KBM-7 (cell line): ENCODE results near the gene IGHMBP2.

ENCODE experiments used
- DNase-seq: peaks from one replicate; pipeline ENCODE4 v3.0.0-alpha.2; 2015
- in situ Hi-C: fragments of 300-500 bp; cut with MboI; formaldehyde crosslinking; loops from 2 replicates; pipeline ENCODE4 v1.14.3; 2020; ENCODE audit warnings: low sequenced_read_pairs, low pct_unique_long_range_greater_than_20kb, mixed read lengths

The IGHMBP2 gene

DNA sequence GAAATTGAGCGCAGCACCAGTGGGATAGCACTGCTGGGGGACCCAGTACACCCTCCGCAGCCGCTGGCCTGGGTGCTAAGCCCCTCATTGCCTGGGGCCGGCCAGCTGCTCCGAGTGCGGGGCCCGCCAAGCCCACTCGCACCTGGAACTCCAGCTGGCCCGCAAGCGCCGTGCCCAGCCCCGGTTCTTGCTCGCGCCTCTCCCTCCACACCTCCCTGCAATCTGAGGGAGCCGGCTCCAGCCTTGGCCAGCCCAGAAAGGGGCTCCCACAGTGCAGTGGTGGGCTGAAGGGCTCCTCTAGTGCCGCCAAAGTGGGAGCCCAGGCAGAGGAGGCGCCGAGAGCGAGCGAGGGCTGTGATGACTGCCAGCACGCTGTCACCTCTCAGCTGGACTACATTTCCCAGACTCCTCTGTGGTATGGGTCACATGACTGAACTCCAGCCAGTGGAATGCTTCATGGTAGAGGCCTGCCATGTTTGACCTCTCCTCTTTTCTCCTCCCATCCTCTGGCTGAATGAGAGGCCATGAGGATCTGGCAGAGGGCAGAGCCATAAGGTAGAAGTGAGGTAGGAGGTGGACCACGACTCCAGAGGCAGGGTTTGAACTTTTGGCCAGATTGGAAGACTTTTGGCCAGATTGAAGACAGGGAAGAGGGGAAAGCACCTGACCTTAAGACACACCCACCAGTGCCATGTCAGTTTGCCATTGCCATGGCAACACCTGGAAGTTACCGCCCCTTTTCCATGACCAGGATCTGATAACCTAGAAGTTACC lies 70.9 kb downstream of the IGHMBP2 start:
- DNase-seq: no peak
- in situ Hi-C loops: no loop called here

GRCh38 chr11:68976095-68976494 lies 72.4 kb downstream of the IGHMBP2 start:
- DNase-seq: no peak
- in situ Hi-C loops: no loop called here

- in situ Hi-C loops: no loop called here
- DNase-seq: no peak
Measured at GRCh38 chr11:68976563-68976962, 72.9 kb downstream of the IGHMBP2 start.

- in situ Hi-C loops: no loop called here
- DNase-seq: no peak
Measured at GRCh38 chr11:68977781-68978625, 74.3 kb downstream of the IGHMBP2 start.

DNA sequence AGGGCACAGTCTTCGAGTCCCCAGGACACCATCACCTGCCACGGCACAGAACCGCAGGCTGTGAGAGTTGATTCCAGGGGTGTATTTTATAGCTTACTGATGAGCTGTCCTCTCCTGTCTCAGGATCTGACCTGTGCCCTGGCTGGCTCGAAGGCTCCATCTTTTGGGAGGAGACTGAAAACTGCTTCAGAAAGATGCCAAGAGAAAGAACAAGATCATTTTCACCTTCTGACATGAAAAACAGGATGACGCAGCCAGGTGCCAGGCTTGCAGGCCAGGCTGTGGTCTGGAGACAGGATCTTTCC lies 74.9 kb downstream of the IGHMBP2 start:
- in situ Hi-C loops: no loop called here
- DNase-seq: no peak

- peak; percentile 16 for DNase-seq
- in situ Hi-C loops: no loop called here
Measured at GRCh38 chr11:68978931-68979594, 75.4 kb downstream of the IGHMBP2 start.

DNA sequence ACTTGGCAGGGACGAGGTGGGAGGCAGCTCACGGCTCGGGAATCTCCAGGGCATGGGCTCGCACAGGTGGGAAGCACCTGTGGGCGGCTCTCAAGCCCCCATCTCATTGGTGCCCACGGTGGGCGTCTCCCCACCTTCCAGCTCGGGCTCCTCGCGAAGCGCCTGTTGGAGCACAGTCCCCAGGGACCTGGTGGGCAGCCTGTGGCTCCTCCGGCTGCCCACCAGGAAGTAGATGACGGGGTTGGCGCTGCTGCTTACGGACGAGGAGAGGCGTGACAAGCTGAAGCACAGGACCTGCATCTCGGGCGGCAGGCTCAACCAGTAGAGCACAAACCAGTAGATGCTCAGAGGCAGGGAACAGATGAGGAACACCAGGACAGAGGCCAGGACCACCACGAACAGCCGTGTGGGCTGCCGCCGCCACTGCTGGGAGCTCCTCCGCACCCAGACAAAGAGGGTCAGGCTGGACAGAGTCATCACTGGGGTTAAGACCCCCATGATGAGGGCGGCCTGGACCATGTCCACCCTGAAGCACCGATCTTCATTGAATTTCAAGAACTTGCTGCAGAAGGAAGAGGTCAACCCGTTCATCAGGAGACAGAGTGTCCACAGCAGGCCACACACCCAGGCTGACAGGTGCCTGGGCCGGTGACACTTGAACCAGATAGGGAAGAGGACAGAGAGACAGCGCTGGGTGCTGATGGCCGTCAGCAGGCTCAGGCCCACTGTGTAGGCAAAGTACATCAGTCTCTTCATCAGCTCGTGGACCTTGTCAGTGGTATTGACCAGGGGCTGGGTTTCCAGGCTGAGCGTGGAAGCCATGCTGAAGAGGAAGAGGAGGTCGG lies 76.5 kb downstream of the IGHMBP2 start:
- no peak for DNase-seq
- in situ Hi-C loops: no loop called here

DNA sequence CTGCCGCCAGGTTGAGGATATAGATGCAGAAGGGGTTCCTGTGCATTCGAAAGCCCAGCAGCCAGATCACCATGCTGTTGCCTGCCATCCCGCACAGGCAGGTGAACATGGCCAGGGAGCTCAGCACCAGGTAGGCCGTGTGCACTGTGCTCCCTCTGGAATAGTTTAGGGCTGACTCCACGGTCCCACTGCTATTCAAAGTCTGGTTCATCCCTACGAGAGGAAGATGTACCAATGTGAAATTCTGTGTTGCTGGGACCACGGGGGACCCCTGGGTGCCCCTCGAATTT lies 77.0 kb downstream of the IGHMBP2 start, which contains the start of gene MRGPRD:
TSS of gene MRGPRD (minus strand) at position 211 of the 290 bp plus-strand sequence. CDS start at position 211, 0 bp downstream.
- DNase-seq: no peak
- in situ Hi-C loops: no loop called here

GRCh38 chr11:68982134-68982533 lies 78.4 kb downstream of the IGHMBP2 start:
- in situ Hi-C loops: no loop called here
- DNase-seq: no peak

- DNase-seq: no peak
- in situ Hi-C loops: no loop called here
Measured at GRCh38 chr11:68983801-68984200, 80.1 kb downstream of the IGHMBP2 start.

DNA sequence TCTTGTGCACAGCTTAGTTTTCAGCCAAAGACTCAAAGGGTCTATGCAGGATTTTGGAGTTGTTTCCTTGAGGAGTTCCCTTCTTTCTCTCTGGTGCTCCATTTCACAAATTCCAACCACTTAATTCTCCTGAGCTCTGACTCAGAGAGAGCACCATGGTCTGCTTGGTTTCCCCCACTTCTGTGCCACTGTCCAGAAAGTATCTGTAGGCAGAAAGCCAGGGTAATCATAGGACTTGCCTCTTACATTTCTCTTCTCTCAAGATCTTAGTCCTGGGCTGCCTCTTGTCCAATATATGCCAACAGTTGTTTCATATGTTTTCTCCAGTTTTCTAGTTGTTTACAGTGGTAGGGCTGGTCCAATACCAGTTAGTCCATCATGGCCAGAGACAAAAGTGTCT lies 83.5 kb downstream of the IGHMBP2 start:
- in situ Hi-C loops: no loop called here

DNA sequence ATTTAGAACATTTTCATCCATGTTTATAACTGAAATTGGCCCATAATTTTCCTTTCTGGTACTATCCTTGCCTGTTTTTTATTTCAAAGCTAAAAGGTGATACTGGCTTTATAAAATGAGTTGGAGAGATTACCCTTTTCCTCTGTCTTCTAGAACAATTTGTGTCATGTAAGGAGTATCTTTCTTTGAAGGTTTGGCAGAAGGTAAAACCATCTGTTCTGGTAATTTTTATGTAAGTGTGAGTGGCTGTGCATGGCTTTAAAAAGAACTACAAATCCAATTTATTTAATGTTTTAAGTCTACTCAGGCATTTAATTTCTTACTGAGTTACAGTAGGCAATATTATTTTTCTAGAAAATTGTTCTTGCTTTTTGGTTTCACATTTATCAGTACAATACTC lies 84.8 kb downstream of the IGHMBP2 start:
- no peak for DNase-seq
- in situ Hi-C loops: no loop called here

More for the DNA sequence above, 83.5 kb downstream of the IGHMBP2 start:
- no peak for DNase-seq
